Ishikawa (cell line): Measurements from ENCODE around the gene C22orf31.

Experiments
- EP300 ChIP-seq: IDR thresholded peaks from 2 replicates; pipeline ENCODE4 v1.6.1; 2012; ENCODE audit warnings: borderline replicate concordance
- MAX ChIP-seq: IDR thresholded peaks from 2 replicates; pipeline ENCODE4 v1.6.1; 2012
- RAD21 ChIP-seq: IDR thresholded peaks from 2 replicates; pipeline ENCODE4 v1.6.1; 2012; ENCODE audit warnings: low read depth
- REST ChIP-seq: IDR thresholded peaks from 2 replicates; pipeline ENCODE4 v1.6.1; 2012; ENCODE audit warnings: low read depth, mild to moderate bottlenecking

- no peak for TF ChIP-seq RAD21
- TF ChIP-seq REST, result no peak
- TF ChIP-seq MAX, result no peak
- TF ChIP-seq EP300, result no peak
Measured at GRCh38 chr22:29105468-29105867, 43.8 kb upstream of the C22orf31 start.
